NB4 (cell line): ENCODE data around the gene COL26A1.

Experiments
- CTCF ChIP-seq: IDR thresholded peaks from one replicate; pipeline ENCODE4 v1.5.1; 2012; ENCODE audit warnings: low read depth, low read length
- POLR2A ChIP-seq: IDR thresholded peaks from 2 replicates; pipeline ENCODE4 v1.6.1; 2011; ENCODE audit warnings: mild to moderate bottlenecking; ENCODE audit not compliant: insufficient read length; ENCODE audit errors: extremely low read depth
- TF ChIP-seq, protein P1 (sequence below): IDR thresholded peaks from 2 replicates; pipeline ENCODE4 v1.6.1; 2011; ENCODE audit warnings: low read depth, low read length

GRCh38 chr7:101488826-101489572 lies 126.3 kb downstream of the COL26A1 start:
- TF ChIP-seq POLR2A (no peak), CTCF (no peak)
- TF ChIP-seq, protein P1, sequence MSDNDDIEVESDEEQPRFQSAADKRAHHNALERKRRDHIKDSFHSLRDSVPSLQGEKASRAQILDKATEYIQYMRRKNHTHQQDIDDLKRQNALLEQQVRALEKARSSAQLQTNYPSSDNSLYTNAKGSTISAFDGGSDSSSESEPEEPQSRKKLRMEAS, result no peak
